HEK293T (cell line): ENCODE data around the gene DRICH1.
"Not testable (repeated sequence)": the region's sequence is repeated elsewhere in the genome, so short reads cannot be mapped to it uniquely, and the experiment has no call there.

Experiments used
- FOXA1 ChIP-seq: fragments of 450-650 bp; IDR thresholded peaks from 2 replicates; pipeline ENCODE4 v1.6.1; 2016; ENCODE audit warnings: mild to moderate bottlenecking
- FOXM1 ChIP-seq: fragments of 450-650 bp; IDR thresholded peaks from 2 replicates; pipeline ENCODE4 v1.6.1; 2017; ENCODE audit warnings: mild to moderate bottlenecking, borderline replicate concordance
- SUZ12 ChIP-seq: fragments of 450-650 bp; IDR thresholded peaks from 2 replicates; pipeline ENCODE4 v1.6.1; 2016; ENCODE audit warnings: mild to moderate bottlenecking
- TARDBP ChIP-seq: fragments of 450-650 bp; IDR thresholded peaks from 2 replicates; pipeline ENCODE4 v1.6.1; 2016
- ZNF384 ChIP-seq: fragments of 450-650 bp; IDR thresholded peaks from 2 replicates; pipeline ENCODE4 v1.6.1; 2016
- TF ChIP-seq, protein P1 (sequence below): fragments of 450-650 bp; IDR thresholded peaks from 2 replicates; pipeline ENCODE4 v1.6.1; 2016

DNA sequence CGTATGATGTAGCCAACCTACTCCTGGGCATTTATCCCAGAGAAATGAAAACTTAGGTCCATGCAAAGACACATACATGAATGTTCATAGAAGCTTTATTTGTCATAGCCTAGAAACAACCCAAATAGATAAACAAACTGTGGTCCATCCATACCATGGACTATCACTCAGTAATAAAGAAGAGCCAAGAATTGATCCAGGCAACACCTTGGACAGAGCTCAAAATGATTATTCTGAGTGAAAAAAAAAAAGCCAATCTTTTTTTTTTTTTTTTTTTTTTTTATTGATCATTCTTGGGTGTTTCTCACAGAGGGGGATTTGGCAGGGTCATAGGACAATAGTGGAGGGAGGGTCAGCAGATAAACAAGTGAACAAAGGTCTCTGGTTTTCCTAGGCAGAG is 71.9 kb downstream of the DRICH1 start:
- TF ChIP-seq, protein P1, sequence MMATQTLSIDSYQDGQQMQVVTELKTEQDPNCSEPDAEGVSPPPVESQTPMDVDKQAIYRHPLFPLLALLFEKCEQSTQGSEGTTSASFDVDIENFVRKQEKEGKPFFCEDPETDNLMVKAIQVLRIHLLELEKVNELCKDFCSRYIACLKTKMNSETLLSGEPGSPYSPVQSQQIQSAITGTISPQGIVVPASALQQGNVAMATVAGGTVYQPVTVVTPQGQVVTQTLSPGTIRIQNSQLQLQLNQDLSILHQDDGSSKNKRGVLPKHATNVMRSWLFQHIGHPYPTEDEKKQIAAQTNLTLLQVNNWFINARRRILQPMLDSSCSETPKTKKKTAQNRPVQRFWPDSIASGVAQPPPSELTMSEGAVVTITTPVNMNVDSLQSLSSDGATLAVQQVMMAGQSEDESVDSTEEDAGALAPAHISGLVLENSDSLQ = not testable (repeated sequence)
- TF ChIP-seq FOXA1, ZNF384, TARDBP, SUZ12, FOXM1: not testable (repeated sequence)
